Measurements from ENCODE around the gene LHX4. TPM values are rescaled to one million over a fixed set of nuclear protein-coding genes. Genes with fewer than 3 reads are reported as not detected.

The LHX4 gene
- total and polyA plus RNA-seq, 2 of the 8 experiments (the other 6 are each of a cell fraction or from before 2014, with no cell fraction given): 0.85 to 4.9 TPM

GRCh38 chr1:180185971-180186645 is 44.0 kb upstream of the LHX4 start:
- Histone ChIP-seq H4K20me1 (replicated peaks in 1 of 2; ENCODE audit: control insufficient read depth in 1 of 2, insufficient read depth in 2 of 2, low read length in 2 of 2) (peaks cover 0 to 7% of the 10 kb centered on the region in 2 experiments), H3K4me1 (replicated peaks in 1 of 4; ENCODE audit: control insufficient read depth in 3 of 4, insufficient read depth in 4 of 4, low read length in 3 of 4) (no peaks in the 10 kb centered on the region), H3K23me2 (ENCODE audit: low read depth, low read length) (no peaks in the 10 kb centered on the region), H2AFZ (ENCODE audit: low read length) (no peak overlapping the region), H2BK12ac (ENCODE audit: low read depth, low read length) (no peak overlapping the region), H3K9me3 (ENCODE audit: insufficient read depth in 2 of 2, low read depth in 1 of 2, low read length in 1 of 2) (no peaks in the 10 kb centered on the region), H3K4me2 (ENCODE audit: insufficient read depth in 1 of 2, low read depth in 2 of 2, low read length in 2 of 2) (no peak overlapping the region), H2BK20ac (ENCODE audit: low read length) (no peak overlapping the region), H3K9ac (replicated peaks in 1 of 4; ENCODE audit: extremely low read depth in 1 of 4, low read depth in 3 of 4, low read length in 3 of 4) (no peak overlapping the region), H4K5ac (ENCODE audit: insufficient read length, low read depth, low read length) (no peak overlapping the region), H4K91ac (replicated peaks; ENCODE audit: insufficient read length, low read length) (no peak overlapping the region), H3K79me2 (ENCODE audit: control insufficient read depth in 1 of 2, insufficient read depth in 2 of 2, low read length in 2 of 2) (no peaks in the 10 kb centered on the region), H3K23ac (ENCODE audit: insufficient read length) (no peak overlapping the region), H3K4ac (replicated peaks; ENCODE audit: insufficient read length, low read depth, low read length) (no peak overlapping the region), H3K56ac (replicated peaks; ENCODE audit: insufficient read length, low read depth, low read length) (no peak overlapping the region), H2AK5ac (ENCODE audit: low read depth, low read length) (no peak overlapping the region), H3K36me3 (ENCODE audit: control insufficient read depth in 2 of 4, insufficient read depth in 4 of 4, low read length in 3 of 4) (peaks cover 6 to 26% (median 10%) of the 10 kb centered on the region in 4 experiments), H2BK120ac (replicated peaks; ENCODE audit: low read depth, low read length) (no peak overlapping the region), H2BK15ac (ENCODE audit: low read length) (no peak overlapping the region), H4K8ac (ENCODE audit: extremely low read depth, insufficient read depth, low read length) (no peak overlapping the region), H3K27me3 (replicated peaks in 1 of 4; ENCODE audit: control insufficient read depth in 3 of 4, extremely low read depth in 1 of 4, insufficient read depth in 3 of 4, low read length in 3 of 4) (no peaks in the 10 kb centered on the region), H3K14ac (ENCODE audit: insufficient read length) (no peak overlapping the region), H3K18ac (ENCODE audit: extremely low read depth, low read length) (no peak overlapping the region), H3K27ac (ENCODE audit: low read depth, low read length) (no peak overlapping the region), H2BK5ac (ENCODE audit: low read depth, low read length) (no peak overlapping the region), H3K79me1 (ENCODE audit: low read depth, low read length) (no peaks in the 10 kb centered on the region), H3K4me3 (ENCODE audit: extremely low read depth in 1 of 4, insufficient read depth in 2 of 4, low read depth in 3 of 4, low read length in 4 of 4) (no peak overlapping the region)
- ChIA-PET POLR2A (ENCODE audit: partially characterized antibody) (interaction anchor here (0.9 to 1.3 kb wide), 3 partner anchors 12 to 70 kb away, joined by 3 to 4 read pairs (median 4); no protein-coding TSS in a partner anchor), CTCF (ENCODE audit: partially characterized antibody) (interaction anchor here (0.8 to 13.5 kb wide), 15 partner anchors 11 to 292 kb away, joined by 3 to 307 read pairs (median 17); partner anchors contain the start of gene LHX4)
- 90% methylated on average over 8 of the region's 9 CpGs; no CpG with 5 or more reads in 1 of the 2 experiments for WGBS, 2 experiments (ENCODE audit: extremely low coverage in 1 of 2, insufficient coverage in 1 of 2, insufficient read length in 1 of 2, insufficient replicate concordance in 2 of 2, low coverage in 1 of 2, low lambda C conversion rate in 2 of 2, missing lambda C conversion rate in 1 of 2)
- FAIRE-seq (no peak), DNase-seq (ENCODE audit: low read depth in 1 of 2, low spot score in 2 of 2) (no peak)
- TF ChIP-seq SIX5 (IDR thresholded peaks at IDR 0.05; ENCODE audit: low read depth, low read length): no peak
- no peak for TF ChIP-seq RXRA (IDR thresholded peaks at IDR 0.05; ENCODE audit: insufficient read depth, low read depth, low read length)
- no peak for TF ChIP-seq KDM4A (IDR thresholded peaks at IDR 0.05; ENCODE audit: low read depth, low read length, severe bottlenecking)
- no peak for TF ChIP-seq KDM1A (IDR thresholded peaks at IDR 0.05; ENCODE audit: borderline replicate concordance, low read length)
- no peak for TF ChIP-seq SRF (IDR thresholded peaks at IDR 0.05; ENCODE audit: low read depth, low read length)
- no peak for TF ChIP-seq RFX5 (IDR thresholded peaks at IDR 0.05; ENCODE audit: borderline replicate concordance, low read depth, low read length)
- TF ChIP-seq JUND (IDR thresholded peaks at IDR 0.05; ENCODE audit: low read length): no peak
- no peak for TF ChIP-seq JUN (IDR thresholded peaks at IDR 0.05; ENCODE audit: low read depth, low read length)
- no peak for TF ChIP-seq TEAD4 (IDR thresholded peaks at IDR 0.05; ENCODE audit: low read depth, low read length)
- no peak for TF ChIP-seq SAP30 (IDR thresholded peaks at IDR 0.05; ENCODE audit: insufficient read depth, insufficient replicate concordance, low read length)
- TF ChIP-seq TAF7 (optimal IDR thresholded peaks at IDR 0.05; ENCODE audit: borderline replicate concordance, low read depth, low read length): no peak
- no peak for TF ChIP-seq ZNF274 (IDR thresholded peaks at IDR 0.05; ENCODE audit: borderline replicate concordance, extremely low read depth, low read length)
- no peak for TF ChIP-seq GTF2F1 (IDR thresholded peaks at IDR 0.05; ENCODE audit: borderline replicate concordance, low read depth, low read length)

Data from H1 (cell line).